Placental epithelial cell (primary cell): ENCODE results near the gene EXOSC2. TPM values are rescaled to one million over a fixed set of nuclear protein-coding genes. Genes with fewer than 3 reads are reported as not detected.

Source experiments
- small RNA-seq: library from RNA; depleted of rRNA; stranded (forward); fragments of <200 nt; gene quantifications from one replicate; pipeline ENCODE3, GENCODE V24; 2012
- total RNA-seq: library from RNA; depleted of rRNA; stranded (reverse); fragments of >200 nt; gene quantifications from 2 replicates; pipeline ENCODE4 v1.2.3, GENCODE V29; 2012

Gene EXOSC2, protein sequence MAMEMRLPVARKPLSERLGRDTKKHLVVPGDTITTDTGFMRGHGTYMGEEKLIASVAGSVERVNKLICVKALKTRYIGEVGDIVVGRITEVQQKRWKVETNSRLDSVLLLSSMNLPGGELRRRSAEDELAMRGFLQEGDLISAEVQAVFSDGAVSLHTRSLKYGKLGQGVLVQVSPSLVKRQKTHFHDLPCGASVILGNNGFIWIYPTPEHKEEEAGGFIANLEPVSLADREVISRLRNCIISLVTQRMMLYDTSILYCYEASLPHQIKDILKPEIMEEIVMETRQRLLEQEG
- 13.3 and 15.8 TPM in 2 replicates for total RNA-seq

DNA sequence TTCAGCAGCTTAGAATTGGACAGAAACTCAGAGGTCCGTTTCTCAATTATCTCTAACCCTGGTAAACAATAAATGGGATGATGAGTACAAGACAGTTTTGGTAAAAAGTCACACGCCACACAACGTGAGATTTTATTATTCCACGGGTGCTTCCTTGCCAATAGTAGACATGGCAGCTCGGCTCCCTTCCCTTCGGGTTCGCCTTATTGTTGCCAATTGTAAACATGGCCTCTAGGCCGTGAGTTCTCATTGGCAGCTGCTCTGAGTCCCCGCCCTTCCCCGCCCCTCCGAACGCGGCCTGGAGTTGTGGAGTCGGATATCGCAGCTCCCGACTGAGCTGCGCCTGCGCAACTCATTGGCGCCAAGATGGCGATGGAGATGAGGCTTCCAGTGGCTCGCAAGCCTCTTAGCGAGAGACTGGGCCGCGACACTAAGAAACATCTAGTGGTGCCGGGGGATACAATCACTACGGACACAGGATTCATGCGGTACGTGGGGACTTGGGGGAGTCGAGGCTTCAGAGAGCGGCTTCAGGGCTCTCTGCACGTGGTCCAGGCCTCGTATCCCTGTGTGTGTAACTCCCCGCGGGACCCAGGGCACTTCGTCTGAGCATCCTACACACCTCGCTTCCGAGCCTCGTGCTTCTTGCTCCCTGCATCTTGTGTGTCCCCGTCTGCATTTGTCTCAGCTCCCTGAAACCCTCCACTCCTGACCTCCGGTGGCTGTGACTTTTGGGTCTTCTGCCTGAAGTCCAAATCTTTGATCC lies at the start of gene EXOSC2:
EXOSC2 (plus strand) TSS at position 355 of the 766 bp plus-strand sequence; CDS start at position 367, 12 bp downstream.

DNA sequence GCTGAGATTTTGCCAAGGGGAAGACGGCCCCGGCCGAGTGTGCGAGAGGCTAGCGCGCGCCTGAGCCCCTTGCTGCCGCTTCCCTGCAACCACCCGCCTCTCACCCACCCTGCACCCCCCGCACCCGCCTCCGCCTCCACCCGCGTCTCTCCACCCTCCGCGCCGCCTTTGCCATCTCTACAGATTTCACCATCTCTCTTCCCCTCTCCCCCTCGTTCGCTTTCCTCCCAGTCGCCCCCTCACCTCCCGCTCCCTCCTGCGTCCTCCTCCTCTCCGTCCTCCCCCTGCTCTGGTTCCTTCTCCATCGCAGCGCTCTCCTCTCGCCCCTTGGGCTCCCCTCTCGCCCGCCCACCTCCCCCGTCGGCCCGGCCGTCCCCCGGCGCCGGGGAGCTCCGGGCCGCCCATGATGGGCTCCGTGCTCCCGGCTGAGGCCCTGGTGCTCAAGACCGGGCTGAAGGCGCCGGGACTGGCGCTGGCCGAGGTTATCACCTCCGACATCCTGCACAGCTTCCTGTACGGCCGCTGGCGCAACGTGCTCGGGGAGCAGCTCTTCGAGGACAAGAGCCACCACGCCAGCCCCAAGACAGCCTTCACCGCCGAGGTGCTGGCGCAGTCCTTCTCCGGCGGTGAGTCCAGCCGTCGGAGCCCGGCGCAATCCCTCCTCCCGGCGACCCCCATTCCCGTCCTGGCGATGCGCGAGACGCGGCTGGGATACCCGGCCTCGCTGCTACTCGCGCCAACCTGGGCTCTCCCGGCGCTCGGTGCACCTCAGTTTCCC lies 29.1 kb upstream of the EXOSC2 start, which contains the start of gene PRDM12:
PRDM12 (plus strand) TSS at position 344 of the 778 bp plus-strand sequence; CDS start at position 404, 60 bp downstream.

Small RNA genes lying within 50 kb of the gene (small RNA-seq; reads per million reads assigned to genes)
- not detected for gene AL359092.1

Other genes starting within 250 kb of the EXOSC2 start
- gene ASS1, start 248.8 kb upstream of the EXOSC2 start, total RNA-seq: 2.4 and 5.5 TPM in 2 replicates
- gene FUBP3, start 114.2 kb upstream of the EXOSC2 start, total RNA-seq: 34.2 and 34.5 TPM in 2 replicates
- not detected in 2 replicates for gene PRDM12, start 29.2 kb upstream of the EXOSC2 start, total RNA-seq
- 39.7 and 44.8 TPM in 2 replicates for gene ABL1, start 141.5 kb downstream of the EXOSC2 start, total RNA-seq
- gene QRFP, start 203.0 kb downstream of the EXOSC2 start, total RNA-seq: not detected in 2 replicates
- gene FIBCD1, start 245.5 kb downstream of the EXOSC2 start, total RNA-seq: 0.33 and 0.79 TPM in 2 replicates